ENCODE measurements around the gene ZNF85. TPM values are rescaled to one million over a fixed set of nuclear protein-coding genes. Genes with fewer than 3 reads are reported as not detected.
A peak's percentile ranks its signal among the peaks of the same experiment; 100 is the strongest.

Gene ZNF85
- total RNA-seq, 1 donor from 2014 or later = 11.1 TPM

DNA sequence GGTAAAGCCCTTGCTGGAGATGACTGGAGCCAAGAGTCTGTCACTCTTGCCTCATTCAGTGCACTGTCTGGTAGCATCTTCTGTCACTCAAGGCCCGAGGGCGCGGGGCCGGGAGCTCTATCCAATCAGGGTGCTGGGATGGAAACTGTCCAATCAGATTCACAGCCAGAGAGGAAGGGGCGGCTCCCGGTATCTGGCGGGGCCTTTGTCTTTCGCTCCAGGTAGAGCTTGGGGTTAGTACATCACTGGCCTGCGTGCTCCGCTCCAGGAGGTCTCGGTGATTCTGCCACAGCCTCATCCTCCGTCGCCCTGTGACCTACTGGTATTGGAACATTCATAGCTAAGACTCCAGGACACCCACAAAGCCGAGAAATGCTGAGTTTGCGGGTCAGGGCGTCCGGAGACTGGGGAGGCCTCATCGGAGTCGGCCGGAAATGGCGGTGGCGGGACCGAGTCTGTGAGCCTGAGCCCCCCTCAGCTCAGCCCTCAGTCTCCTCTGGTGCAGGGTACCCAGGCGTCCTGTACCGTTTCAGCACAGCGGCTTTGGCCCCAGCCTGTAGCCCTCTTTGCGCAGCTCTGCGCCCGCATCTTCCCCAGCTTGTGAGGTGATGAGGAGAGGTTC lies 76.8 kb downstream of the ZNF85 start:
- intact Hi-C loops (cut with micrococcal nuclease) = loop anchor here (1.0 to 2.0 kb wide), 7 partner anchors 20 to 435 kb away; partner anchors contain the start of genes ZNF430, ZNF66, ZNF737 and ZNF738
- Mint-ChIP-seq H3K4me1 (ENCODE audit: low read depth) (peaks cover 8% of the 10 kb centered on the region), H3K27ac (peak overlapping the region; percentile 76), H3K27me3 (ENCODE audit: insufficient read depth) (no peaks in the 10 kb centered on the region), H3K4me3 (peak overlapping the region; percentile 89), H3K36me3 (ENCODE audit: low read depth) (peaks cover 2% of the 10 kb centered on the region), H3K9me3 (peaks cover 27% of the 10 kb centered on the region)
- peak; percentile 80 for DNase-seq (ENCODE audit: low spot score)

Other genes with a start within 250 kb of the ZNF85 start
- gene ZNF66, start 146.9 kb upstream of the ZNF85 start, total RNA-seq = 8.4 and 9.2 TPM in 2 replicates
- gene ZNF430, start 97.4 kb downstream of the ZNF85 start, total RNA-seq = 20.3 and 21.5 TPM in 2 replicates
- 18.5 and 19.5 TPM in 2 replicates for gene ZNF714, start 159.0 kb downstream of the ZNF85 start, total RNA-seq
- 16.0 and 16.8 TPM in 2 replicates for gene ZNF431, start 218.8 kb downstream of the ZNF85 start, total RNA-seq

Measured in activated T-helper 1 cell treated with anti-CD3 and anti-CD28 coated beads, Interleukin-12 subunit alpha, Interleukin-12 subunit beta, Interleukin-2, Interleukin-4 antibody, amounts not matched to agents 30 ng/mL and 10 ng/mL and 1 ng/mL, durations not matched to agents 14 hours and 24 hours and 36 hours (primary cell).